Stomach (tissue), 4 donors: ENCODE data around the gene DDI2.

Source experiments
- CTCF ChIP-seq, 7 experiments: fragments of 450-650 bp in 4 of 7; fragments of 200-600 bp in 3 of 7; sonication (generic) in 3 of 7; IDR thresholded peaks; one replicate each; pipeline ENCODE4 v1.5.1; 2016 to 2019; ENCODE audit warnings: antibody characterized with exemption in 7 of 7, control low read depth in 2 of 7, mild to moderate bottlenecking in 1 of 7
- POLR2AphosphoS5 ChIP-seq, 3 donors: sonication (generic); formaldehyde crosslinking; IDR thresholded peaks; one replicate each; pipeline ENCODE4 v1.6.1; 2016; ENCODE audit warnings: antibody characterized with exemption in 3 of 3

GRCh38 chr1:15669864-15670263 is 52.6 kb downstream of the DDI2 start:
- TF ChIP-seq CTCF (IDR thresholded peaks at IDR 0.05) (no peak), POLR2AphosphoS5 (IDR thresholded peaks at IDR 0.05) (no peak)
